OCI-M2 (cell line): ENCODE data around the gene NLGN3.

Source experiments
- DNase-seq: peaks from one replicate; lab custom pipeline; 2025; ENCODE audit not compliant: unreplicated experiment; lab: John Stamatoyannopoulos, UW

The NLGN3 gene

GRCh38 chrX:71210816-71211215, 66.2 kb downstream of the NLGN3 start:
- DNase-seq, result no peak

GRCh38 chrX:71212536-71212935, 67.9 kb downstream of the NLGN3 start:
- DNase-seq, result no peak

DNA sequence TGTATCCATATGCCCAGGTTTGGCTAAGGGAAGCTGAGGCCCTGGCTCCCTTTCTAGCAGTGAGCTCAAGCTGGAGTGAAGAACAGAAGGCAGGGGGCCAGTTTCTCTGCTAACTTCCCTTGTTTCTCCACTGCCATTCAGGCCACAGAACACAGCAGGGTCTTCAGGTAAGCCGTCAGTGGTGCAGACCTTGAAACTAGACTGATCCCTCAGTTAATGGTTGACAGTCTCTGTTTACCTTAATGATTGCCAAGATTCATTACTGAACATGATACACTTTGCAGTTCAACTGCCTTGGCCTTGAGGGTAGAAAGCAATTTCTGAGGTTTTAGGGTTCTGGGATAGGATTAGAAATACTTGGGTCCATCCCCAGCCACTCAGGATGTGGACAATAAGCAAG, 69.5 kb downstream of the NLGN3 start:
- no peak for DNase-seq

- no peak for DNase-seq
These were observed 70.1 kb downstream of the NLGN3 start for GRCh38 chrX:71214604-71215337.

- no peak for DNase-seq
These were observed 70.8 kb downstream of the NLGN3 start for GRCh38 chrX:71215338-71215912.

GRCh38 chrX:71216485-71216884, 71.8 kb downstream of the NLGN3 start:
- DNase-seq, result no peak

- no peak for DNase-seq
These were observed 72.7 kb downstream of the NLGN3 start for GRCh38 chrX:71217298-71217697.
